ENCODE measurements around the gene ZNF280C. TPM values are rescaled to one million over a fixed set of nuclear protein-coding genes. Genes with fewer than 3 reads are reported as not detected.

Gene ZNF280C
- total RNA-seq, 4 donors from 2014 or later: 1.8 to 12.4 (median 4.1) TPM

DNA sequence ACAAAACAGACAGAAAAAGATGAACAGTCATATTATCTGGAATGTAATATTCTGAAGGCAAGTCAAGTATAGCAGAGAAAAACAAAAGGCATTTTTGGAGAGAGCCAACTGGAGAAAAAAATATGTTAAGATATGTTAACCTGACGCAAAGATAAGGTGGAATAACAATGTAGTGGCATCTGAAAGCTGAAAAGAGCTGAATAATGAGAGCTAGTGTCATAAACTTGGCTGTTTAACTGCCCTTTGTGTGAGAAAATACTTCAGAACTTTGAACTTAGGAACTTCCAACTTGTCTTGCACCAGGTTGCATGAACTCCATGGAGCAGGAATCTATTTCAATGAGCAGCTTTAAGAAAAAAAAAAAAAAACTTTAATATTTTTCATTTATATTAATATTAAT, 64.1 kb downstream of the ZNF280C start:
- Histone ChIP-seq H3K9me3 (no peaks in the 10 kb centered on the region), H3K27ac (no peak overlapping the region), H3K4me3 (no peak overlapping the region), H3K27me3 (no peaks in the 10 kb centered on the region), H3K4me1 (no peaks in the 10 kb centered on the region), H3K36me3 (no peaks in the 10 kb centered on the region)
- DNase-seq: no peak
- TF ChIP-seq POLR2A (IDR thresholded peaks at IDR 0.05): no peak
- TF ChIP-seq, protein P1, sequence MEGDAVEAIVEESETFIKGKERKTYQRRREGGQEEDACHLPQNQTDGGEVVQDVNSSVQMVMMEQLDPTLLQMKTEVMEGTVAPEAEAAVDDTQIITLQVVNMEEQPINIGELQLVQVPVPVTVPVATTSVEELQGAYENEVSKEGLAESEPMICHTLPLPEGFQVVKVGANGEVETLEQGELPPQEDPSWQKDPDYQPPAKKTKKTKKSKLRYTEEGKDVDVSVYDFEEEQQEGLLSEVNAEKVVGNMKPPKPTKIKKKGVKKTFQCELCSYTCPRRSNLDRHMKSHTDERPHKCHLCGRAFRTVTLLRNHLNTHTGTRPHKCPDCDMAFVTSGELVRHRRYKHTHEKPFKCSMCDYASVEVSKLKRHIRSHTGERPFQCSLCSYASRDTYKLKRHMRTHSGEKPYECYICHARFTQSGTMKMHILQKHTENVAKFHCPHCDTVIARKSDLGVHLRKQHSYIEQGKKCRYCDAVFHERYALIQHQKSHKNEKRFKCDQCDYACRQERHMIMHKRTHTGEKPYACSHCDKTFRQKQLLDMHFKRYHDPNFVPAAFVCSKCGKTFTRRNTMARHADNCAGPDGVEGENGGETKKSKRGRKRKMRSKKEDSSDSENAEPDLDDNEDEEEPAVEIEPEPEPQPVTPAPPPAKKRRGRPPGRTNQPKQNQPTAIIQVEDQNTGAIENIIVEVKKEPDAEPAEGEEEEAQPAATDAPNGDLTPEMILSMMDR (IDR thresholded peaks at IDR 0.05): no peak

GRCh38 chrX:130197464-130197863, 71.2 kb downstream of the ZNF280C start:
- Histone ChIP-seq H3K4me1 (no peaks in the 10 kb centered on the region), H3K27ac (no peak overlapping the region), H3K9me3 (no peaks in the 10 kb centered on the region), H3K4me3 (no peak overlapping the region), H3K27me3 (no peaks in the 10 kb centered on the region), H3K36me3 (no peaks in the 10 kb centered on the region)
- TF ChIP-seq POLR2A (IDR thresholded peaks at IDR 0.05): no peak
- TF ChIP-seq, protein P1 (IDR thresholded peaks at IDR 0.05): no peak
- no peak for DNase-seq

- H3K27ac ChIP-seq: no peak overlapping the region
- H3K27me3 ChIP-seq: no peaks in the 10 kb centered on the region
- H3K36me3 ChIP-seq: no peaks in the 10 kb centered on the region
- H3K4me1 ChIP-seq: no peaks in the 10 kb centered on the region
- DNase-seq: no peak
- TF ChIP-seq, protein P1 (IDR thresholded peaks at IDR 0.05): no peak
- no peak for TF ChIP-seq POLR2A (IDR thresholded peaks at IDR 0.05)
- no peak overlapping the region for H3K4me3 ChIP-seq
- H3K9me3 ChIP-seq: no peaks in the 10 kb centered on the region
Measured at GRCh38 chrX:130196466-130196865, 72.2 kb downstream of the ZNF280C start.

- Histone ChIP-seq H3K9me3 (no peaks in the 10 kb centered on the region), H3K4me3 (no peak overlapping the region), H3K4me1 (no peaks in the 10 kb centered on the region), H3K36me3 (no peaks in the 10 kb centered on the region), H3K27ac (no peak overlapping the region), H3K27me3 (no peaks in the 10 kb centered on the region)
- TF ChIP-seq, protein P1 (IDR thresholded peaks at IDR 0.05): no peak
- no peak for TF ChIP-seq POLR2A (IDR thresholded peaks at IDR 0.05)
- DNase-seq: no peak
Measured at GRCh38 chrX:130190801-130191200, 77.9 kb downstream of the ZNF280C start.

GRCh38 chrX:130186651-130187050, 82.0 kb downstream of the ZNF280C start:
- H3K9me3 ChIP-seq: no peaks in the 10 kb centered on the region
- no peak overlapping the region for H3K4me3 ChIP-seq
- H3K27me3 ChIP-seq: no peaks in the 10 kb centered on the region
- no peaks in the 10 kb centered on the region for H3K36me3 ChIP-seq
- TF ChIP-seq, protein P1 (IDR thresholded peaks at IDR 0.05): no peak
- no peaks in the 10 kb centered on the region for H3K4me1 ChIP-seq
- no peak for DNase-seq
- no peak overlapping the region for H3K27ac ChIP-seq

DNA sequence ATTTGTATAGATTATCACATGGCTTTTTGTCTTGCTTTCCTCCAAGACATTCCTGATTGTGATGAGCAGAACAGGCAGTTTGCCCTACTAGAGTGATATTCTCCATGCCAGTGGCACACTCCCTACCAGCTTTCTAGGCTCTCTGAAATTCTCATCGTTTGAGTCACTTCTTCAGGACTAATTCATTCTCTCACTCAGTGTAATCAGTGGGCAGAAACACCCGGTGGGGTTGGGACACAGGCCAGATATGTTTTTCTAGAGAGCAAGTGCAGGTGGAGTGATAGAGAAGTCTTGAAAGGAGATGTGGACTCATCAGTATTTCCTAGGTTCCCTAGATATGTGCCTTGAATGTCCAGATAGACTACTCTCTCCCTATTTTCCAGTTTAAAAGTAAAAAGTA, 83.8 kb downstream of the ZNF280C start:
- Histone ChIP-seq H3K4me3 (no peak overlapping the region), H3K9me3 (no peaks in the 10 kb centered on the region), H3K27ac (no peak overlapping the region), H3K27me3 (no peaks in the 10 kb centered on the region), H3K36me3 (no peaks in the 10 kb centered on the region), H3K4me1 (no peaks in the 10 kb centered on the region)
- TF ChIP-seq, protein P1 (IDR thresholded peaks at IDR 0.05): no peak
- TF ChIP-seq POLR2A (IDR thresholded peaks at IDR 0.05): no peak
- DNase-seq: no peak
